GM18909 (cell line): Measurements from ENCODE around the gene CSF2.
A peak's percentile ranks its signal among the peaks of the same experiment; 100 is the strongest.

Source experiments
- ATAC-seq: cut with Tn5 transposase; IDR thresholded peaks from one replicate; pipeline ENCODE4 v1.9.1; 2021; ENCODE audit warnings: mild to moderate bottlenecking; ENCODE audit not compliant: unreplicated experiment, poor library complexity

The CSF2 gene

GRCh38 chr5:132083071-132083678 lies 9.6 kb downstream of the CSF2 start:
- no peak for ATAC-seq

GRCh38 chr5:132085686-132086085 lies 12.1 kb downstream of the CSF2 start:
- ATAC-seq = no peak

- no peak for ATAC-seq
Measured at GRCh38 chr5:132086277-132086794, 12.7 kb downstream of the CSF2 start.

- no peak for ATAC-seq
Measured at GRCh38 chr5:132087176-132087575, 13.6 kb downstream of the CSF2 start.

- ATAC-seq = no peak
Measured at GRCh38 chr5:132087661-132088060, 14.1 kb downstream of the CSF2 start.

GRCh38 chr5:132089363-132089762 lies 15.8 kb downstream of the CSF2 start:
- no peak for ATAC-seq

- ATAC-seq = no peak
Measured at GRCh38 chr5:132090107-132090506, 16.5 kb downstream of the CSF2 start.

- no peak for ATAC-seq
Measured at GRCh38 chr5:132093271-132093670, 19.7 kb downstream of the CSF2 start.

- ATAC-seq = no peak
Measured at GRCh38 chr5:132094393-132095076, 20.9 kb downstream of the CSF2 start.

- ATAC-seq = no peak
Measured at GRCh38 chr5:132095077-132095410, 21.5 kb downstream of the CSF2 start.

- ATAC-seq = no peak
Measured at GRCh38 chr5:132095424-132095972, 21.9 kb downstream of the CSF2 start.

- no peak for ATAC-seq
Measured at GRCh38 chr5:132096904-132097303, 23.3 kb downstream of the CSF2 start.

- ATAC-seq = no peak
Measured at GRCh38 chr5:132098151-132098594, 24.6 kb downstream of the CSF2 start.

- no peak for ATAC-seq
Measured at GRCh38 chr5:132098621-132099020, 25.0 kb downstream of the CSF2 start.

- ATAC-seq = peak; percentile 44
Measured at GRCh38 chr5:132099076-132099748, 25.6 kb downstream of the CSF2 start.

- ATAC-seq = no peak
Measured at GRCh38 chr5:132099905-132100304, 26.3 kb downstream of the CSF2 start.

- peak; percentile 44 for ATAC-seq
Measured at GRCh38 chr5:132100672-132101261, 27.2 kb downstream of the CSF2 start.

GRCh38 chr5:132101385-132101880 lies 27.8 kb downstream of the CSF2 start:
- ATAC-seq = no peak

- ATAC-seq = no peak
Measured at GRCh38 chr5:132102101-132102701, 28.6 kb downstream of the CSF2 start.

GRCh38 chr5:132102944-132103331 lies 29.3 kb downstream of the CSF2 start:
- no peak for ATAC-seq
